Parathyroid adenoma (tissue), 2 donors: ENCODE data around the gene FBXO46.

ENCODE experiments used
- H2AFZ ChIP-seq: fragments of 300-600 bp; sonication (generic); one replicate; pipeline ENCODE4 v1.7.0; 2017; ENCODE audit warnings: antibody characterized with exemption, mild to moderate bottlenecking
- H3K27ac ChIP-seq: fragments of 300-600 bp; sonication (generic); one replicate; pipeline ENCODE4 v1.7.0; 2017
- H3K27me3 ChIP-seq: fragments of 300-600 bp; sonication (generic); one replicate; pipeline ENCODE4 v1.7.0; 2017; ENCODE audit warnings: low read length; ENCODE audit not compliant: control insufficient read depth, insufficient read depth
- H3K36me3 ChIP-seq: fragments of 300-600 bp; sonication (generic); one replicate; pipeline ENCODE4 v1.7.0; 2017; ENCODE audit warnings: low read length; ENCODE audit not compliant: control insufficient read depth, insufficient read depth
- H3K4me1 ChIP-seq: fragments of 300-600 bp; sonication (generic); one replicate; pipeline ENCODE4 v1.7.0; 2017; ENCODE audit warnings: control low read depth
- H3K4me2 ChIP-seq: fragments of 300-600 bp; sonication (generic); one replicate; pipeline ENCODE4 v1.7.0; 2017; ENCODE audit warnings: low read length
- H3K4me3 ChIP-seq: fragments of 300-600 bp; sonication (generic); one replicate; pipeline ENCODE4 v1.7.0; 2017; ENCODE audit warnings: low read depth, low read length
- H3K79me2 ChIP-seq: fragments of 300-600 bp; sonication (generic); one replicate; pipeline ENCODE4 v1.7.0; 2017; ENCODE audit warnings: control low read depth
- H3K9ac ChIP-seq: fragments of 300-600 bp; sonication (generic); one replicate; pipeline ENCODE4 v1.7.0; 2017; ENCODE audit warnings: mild to moderate bottlenecking
- H3K9me3 ChIP-seq: fragments of 300-600 bp; sonication (generic); one replicate; pipeline ENCODE4 v1.7.0; 2017; ENCODE audit warnings: low read length; ENCODE audit not compliant: control insufficient read depth
- CTCF ChIP-seq: fragments of 300-600 bp; sonication (generic); IDR thresholded peaks from one replicate; pipeline ENCODE4 v1.7.0; 2017; ENCODE audit warnings: antibody characterized with exemption, mild to moderate bottlenecking
- donor health status: primary hyperparathyroidism.

The FBXO46 gene

GRCh38 chr19:45768655-45768983, 37.9 kb upstream of the FBXO46 start:
- Histone ChIP-seq H3K79me2 (peaks cover 16% of the 10 kb centered on the region), H3K36me3 (no peaks in the 10 kb centered on the region), H3K27me3 (no peaks in the 10 kb centered on the region), H3K4me1 (peaks cover 33% of the 10 kb centered on the region), H3K9ac (peak overlapping the region; percentile 23), H3K27ac (peak overlapping the region; percentile 95), H2AFZ (peak overlapping the region; percentile 74), H3K4me3 (peak overlapping the region; percentile 93), H3K4me2 (peak overlapping the region; percentile 95), H3K9me3 (no peaks in the 10 kb centered on the region)
- no peak for TF ChIP-seq CTCF

- peak overlapping the region; percentile 86 for H3K4me2 ChIP-seq
- peaks cover 33% of the 10 kb centered on the region for H3K4me1 ChIP-seq
- no peak for TF ChIP-seq CTCF
- H3K9ac ChIP-seq = peak overlapping the region; percentile 62
- peak overlapping the region; percentile 69 for H2AFZ ChIP-seq
- no peaks in the 10 kb centered on the region for H3K27me3 ChIP-seq
- peak overlapping the region; percentile 77 for H3K4me3 ChIP-seq
- H3K79me2 ChIP-seq = peaks cover 16% of the 10 kb centered on the region
- no peaks in the 10 kb centered on the region for H3K36me3 ChIP-seq
- no peaks in the 10 kb centered on the region for H3K9me3 ChIP-seq
- H3K27ac ChIP-seq = peak overlapping the region; percentile 95
These were observed 37.4 kb upstream of the FBXO46 start for GRCh38 chr19:45767881-45768654.

GRCh38 chr19:45767410-45767880, 36.7 kb upstream of the FBXO46 start:
- peak overlapping the region; percentile 86 for H3K4me2 ChIP-seq
- H3K79me2 ChIP-seq = peaks cover 16% of the 10 kb centered on the region
- H3K4me1 ChIP-seq = peaks cover 33% of the 10 kb centered on the region
- no peaks in the 10 kb centered on the region for H3K9me3 ChIP-seq
- H3K4me3 ChIP-seq = peak overlapping the region; percentile 77
- TF ChIP-seq CTCF = no peak
- no peaks in the 10 kb centered on the region for H3K36me3 ChIP-seq
- peak overlapping the region; percentile 69 for H2AFZ ChIP-seq
- H3K27ac ChIP-seq = peak overlapping the region; percentile 95
- no peaks in the 10 kb centered on the region for H3K27me3 ChIP-seq
- H3K9ac ChIP-seq = peak overlapping the region; percentile 77

- Histone ChIP-seq H3K9ac (peak overlapping the region; percentile 77), H3K36me3 (no peaks in the 10 kb centered on the region), H2AFZ (peak overlapping the region; percentile 69), H3K4me3 (peak overlapping the region; percentile 77), H3K79me2 (peaks cover 16% of the 10 kb centered on the region), H3K4me2 (peak overlapping the region; percentile 86), H3K27me3 (no peaks in the 10 kb centered on the region), H3K9me3 (no peaks in the 10 kb centered on the region), H3K27ac (peak overlapping the region; percentile 95), H3K4me1 (peaks cover 33% of the 10 kb centered on the region)
- TF ChIP-seq CTCF = no peak
These were observed 36.2 kb upstream of the FBXO46 start for GRCh38 chr19:45766869-45767346.
